H9 (cell line): ENCODE results near the gene TRAPPC4. TPM values are rescaled to one million over a fixed set of nuclear protein-coding genes. Genes with fewer than 3 reads are reported as not detected.

Experiments used
- DNase-seq: peaks from one replicate; pipeline ENCODE4 v3.0.0-alpha.2; 2017
- H2AFZ ChIP-seq: one replicate; pipeline ENCODE4 v1.6.1; 2013; ENCODE audit warnings: mild to moderate bottlenecking, low read length, control low read depth, moderate library complexity
- H2AK5ac ChIP-seq: 2 replicates; pipeline ENCODE4 v1.6.1; 2013; ENCODE audit warnings: low read length, control low read depth, mixed read lengths; ENCODE audit not compliant: insufficient read length
- H2BK120ac ChIP-seq: one replicate; pipeline ENCODE4 v1.6.1; 2013; ENCODE audit warnings: low read depth, mild to moderate bottlenecking, low read length, control low read depth, inconsistent platforms; ENCODE audit not compliant: poor library complexity, severe bottlenecking
- H2BK12ac ChIP-seq: 2 replicates; pipeline ENCODE4 v1.6.1; 2013; ENCODE audit warnings: low read length, control low read depth, mixed read lengths, low read depth; ENCODE audit not compliant: insufficient read length
- H2BK15ac ChIP-seq: 2 replicates; pipeline ENCODE4 v1.6.1; 2013; ENCODE audit warnings: low read depth, low read length, control low read depth
- H2BK20ac ChIP-seq: one replicate; pipeline ENCODE4 v1.6.1; 2013; ENCODE audit warnings: low read depth, mild to moderate bottlenecking, low read length, control low read depth, inconsistent platforms; ENCODE audit not compliant: poor library complexity, severe bottlenecking
- H2BK5ac ChIP-seq: 2 replicates; pipeline ENCODE4 v1.6.1; 2013; ENCODE audit warnings: low read length, control low read depth, mixed read lengths; ENCODE audit not compliant: insufficient read length
- H3K14ac ChIP-seq: 2 replicates; pipeline ENCODE4 v1.6.1; 2013; ENCODE audit warnings: low read length, control low read depth; ENCODE audit not compliant: insufficient read depth
- H3K18ac ChIP-seq: 2 replicates; pipeline ENCODE4 v1.6.1; 2013; ENCODE audit warnings: low read depth, mild to moderate bottlenecking, mixed read lengths, low read length, control low read depth; ENCODE audit not compliant: insufficient read length
- H3K23ac ChIP-seq: 2 replicates; pipeline ENCODE4 v1.6.1; 2013; ENCODE audit warnings: low read length, control low read depth, mixed read lengths, low read depth; ENCODE audit not compliant: insufficient read length
- H3K23me2 ChIP-seq: 2 replicates; pipeline ENCODE4 v1.6.1; 2013; ENCODE audit warnings: low read depth, mild to moderate bottlenecking, mixed read lengths, low read length, control low read depth; ENCODE audit not compliant: insufficient read length, poor library complexity, severe bottlenecking
- H3K27ac ChIP-seq: 2 replicates; pipeline ENCODE4 v1.5.1; 2013; ENCODE audit warnings: low read length, control low read depth, mixed read lengths, low read depth; ENCODE audit not compliant: insufficient read length
- H3K27me3 ChIP-seq: 2 replicates; pipeline ENCODE4 v1.6.1; 2013; ENCODE audit warnings: low read length, control low read depth, inconsistent platforms; ENCODE audit not compliant: insufficient read depth
- H3K4ac ChIP-seq: 2 replicates; pipeline ENCODE4 v1.6.1; 2013; ENCODE audit warnings: low read depth, mild to moderate bottlenecking, control low read depth, inconsistent platforms, low read length, moderate library complexity
- H3K4me1 ChIP-seq: 2 replicates; pipeline ENCODE4 v1.6.1; 2013; ENCODE audit warnings: low read length, control low read depth, inconsistent platforms; ENCODE audit not compliant: insufficient read depth
- H3K4me2 ChIP-seq: 2 replicates; pipeline ENCODE4 v1.6.1; 2013; ENCODE audit warnings: low read length, control low read depth, mixed read lengths; ENCODE audit not compliant: insufficient read length, insufficient read depth
- H3K56ac ChIP-seq: 2 replicates; pipeline ENCODE4 v1.6.1; 2013; ENCODE audit warnings: low read depth, mild to moderate bottlenecking, mixed read lengths, low read length, control low read depth; ENCODE audit not compliant: insufficient read length
- H3K79me1 ChIP-seq: 2 replicates; pipeline ENCODE4 v1.6.1; 2013; ENCODE audit warnings: low read depth, mild to moderate bottlenecking, moderate library complexity, low read length, control low read depth, inconsistent platforms; ENCODE audit not compliant: insufficient read depth, poor library complexity, severe bottlenecking
- H3K79me2 ChIP-seq: 2 replicates; pipeline ENCODE4 v1.6.1; 2013; ENCODE audit warnings: low read length, control low read depth, inconsistent platforms; ENCODE audit not compliant: insufficient read depth
- H3K9ac ChIP-seq: 2 replicates; pipeline ENCODE4 v1.6.1; 2013; ENCODE audit warnings: low read length, control low read depth, mixed read lengths; ENCODE audit not compliant: insufficient read length; ENCODE audit errors: extremely low read depth
- H3K9me3 ChIP-seq: one replicate; pipeline ENCODE4 v1.6.1; 2013; ENCODE audit warnings: low read depth, low read length, inconsistent platforms; ENCODE audit not compliant: control insufficient read depth
- H3T11ph ChIP-seq: one replicate; pipeline ENCODE4 v1.6.1; 2013; ENCODE audit warnings: mild to moderate bottlenecking, low read length, control low read depth, inconsistent platforms
- H4K20me1 ChIP-seq: one replicate; pipeline ENCODE4 v1.6.1; 2013; ENCODE audit not compliant: control insufficient read depth, insufficient read length, insufficient read depth
- H4K5ac ChIP-seq: 2 replicates; pipeline ENCODE4 v1.6.1; 2013; ENCODE audit warnings: low read depth, mild to moderate bottlenecking, mixed read lengths, low read length, control low read depth; ENCODE audit not compliant: insufficient read length
- H4K8ac ChIP-seq: replicated peaks from 2 replicates; pipeline ENCODE4 v1.6.1; 2013; ENCODE audit warnings: low read length, control low read depth, mixed read lengths, low read depth; ENCODE audit not compliant: insufficient read length
- H4K91ac ChIP-seq: 2 replicates; pipeline ENCODE4 v1.6.1; 2013; ENCODE audit warnings: low read depth, mild to moderate bottlenecking, moderate library complexity, mixed read lengths, low read length, control low read depth; ENCODE audit not compliant: insufficient read length
- H3K27ac Mint-ChIP-seq, 3 experiments: 2 replicates in 2 of 3; 3 replicates in 1 of 3; pipeline ENCODE4 v1.8.0; 2020 to 2021; ENCODE audit warnings: mixed read lengths in 3 of 3, mild to moderate bottlenecking in 1 of 3, moderate library complexity in 1 of 3
- H3K27me3 Mint-ChIP-seq: 2 replicates; pipeline ENCODE4 v1.8.0; 2021; ENCODE audit warnings: low read depth, mild to moderate bottlenecking, moderate library complexity, mixed read lengths
- H3K36me3 Mint-ChIP-seq, 3 experiments: 2 replicates in 2 of 3; 3 replicates in 1 of 3; pipeline ENCODE4 v1.8.0; 2020 to 2021; ENCODE audit warnings: low read depth in 3 of 3, mixed read lengths in 3 of 3; ENCODE audit not compliant: insufficient read depth in 1 of 3
- H3K4me1 Mint-ChIP-seq, 2 experiments: 2 replicates each; pipeline ENCODE4 v1.8.0; 2020; ENCODE audit warnings: mixed read lengths in 2 of 2
- H3K4me3 Mint-ChIP-seq, 2 experiments: 2 replicates in 1 of 2; 3 replicates in 1 of 2; pipeline ENCODE4 v1.8.0; 2020 to 2021; ENCODE audit warnings: mild to moderate bottlenecking in 2 of 2, mixed read lengths in 2 of 2, moderate library complexity in 1 of 2
- H3K9me3 Mint-ChIP-seq, 2 experiments: 2 replicates in 1 of 2; 3 replicates in 1 of 2; pipeline ENCODE4 v1.8.0; 2020; ENCODE audit warnings: mild to moderate bottlenecking in 2 of 2, mixed read lengths in 2 of 2, moderate library complexity in 1 of 2
- WGBS: extraction: QIAGEN DNeasy Blood & Tissue Kit; methylation state at CpG from one replicate; pipeline ENCODE4 v1.1.7; 2013; ENCODE audit warnings: missing lambda C conversion rate, low lambda C conversion rate, mixed read lengths; ENCODE audit not compliant: insufficient read length; ENCODE audit errors: extremely low coverage; 5-methylcytosine and 5-hydroxymethylcytosine counted together
- total RNA-seq: library from RNA; stranded (reverse); gene quantifications from 2 replicates; pipeline ENCODE4 v1.2.1, GENCODE V29; 2021
- TF ChIP-seq, protein P1 (sequence below): fragments of 200-600 bp; sonication (generic); conservative IDR thresholded peaks from 3 replicates; pipeline ENCODE4 v1.8.0; 2021; ENCODE audit warnings: antibody characterized with exemption, mild to moderate bottlenecking

TRAPPC4 gene
- total RNA-seq, 1 experiment from 2014 or later, result 82.8 TPM

DNA sequence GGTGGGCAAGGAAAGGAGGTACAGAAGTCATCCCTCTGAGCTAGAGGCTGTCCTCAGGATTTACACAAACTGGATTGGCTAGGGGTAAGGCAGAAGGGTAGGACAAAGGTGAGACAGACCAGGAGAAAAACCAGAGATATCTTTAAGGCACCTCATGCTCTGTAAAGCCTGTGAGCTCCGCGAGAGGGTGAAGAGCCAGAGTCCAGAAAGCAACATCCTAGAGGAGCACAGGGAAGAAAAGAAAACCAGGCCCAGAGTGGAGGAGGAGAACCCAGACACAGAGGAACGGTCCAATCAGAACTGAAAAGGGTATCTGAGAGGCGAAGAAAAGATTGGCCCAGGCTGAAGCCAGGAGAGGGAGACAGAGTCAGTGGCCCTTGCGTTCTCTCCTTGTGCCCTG, 7.0 kb downstream of the TRAPPC4 start:
- H2AFZ ChIP-seq, result no peak overlapping the region
- peak overlapping the region in 2 of 3 experiments; percentile 72 to 84; a peak in 5 of 7 replicates for H3K27ac Mint-ChIP-seq
- no peaks in the 10 kb centered on the region for H3K9me3 Mint-ChIP-seq
- peaks cover 31 to 78% (median 71%) of the 10 kb centered on the region in 3 experiments for H3K36me3 Mint-ChIP-seq
- H2BK15ac ChIP-seq, result no peak overlapping the region
- no peak overlapping the region for H2AK5ac ChIP-seq
- no peak overlapping the region for H3K14ac ChIP-seq
- no peak overlapping the region for H3K4me3 Mint-ChIP-seq
- no peak overlapping the region for H2BK20ac ChIP-seq
- H3K4me2 ChIP-seq, result no peak overlapping the region
- no peak overlapping the region for H3K4ac ChIP-seq
- H3K4me1 Mint-ChIP-seq, result peaks cover 22 to 24% of the 10 kb centered on the region in 2 experiments
- H4K91ac ChIP-seq, result no peak overlapping the region
- H2BK120ac ChIP-seq, result no peak overlapping the region
- no peaks in the 10 kb centered on the region for H3K9me3 ChIP-seq
- DNase-seq, result no peak
- H2BK12ac ChIP-seq, result no peak overlapping the region
- no peaks in the 10 kb centered on the region; the same call in 1 of the 2 replicates for H3K79me2 ChIP-seq
- no peak overlapping the region for H3T11ph ChIP-seq
- H3K27me3 Mint-ChIP-seq, result no peaks in the 10 kb centered on the region
- H3K27me3 ChIP-seq, result no peaks in the 10 kb centered on the region
- peaks cover 3% of the 10 kb centered on the region for H3K79me1 ChIP-seq
- H3K18ac ChIP-seq, result no peak overlapping the region
- H4K20me1 ChIP-seq, result no peaks in the 10 kb centered on the region
- TF ChIP-seq, protein P1, sequence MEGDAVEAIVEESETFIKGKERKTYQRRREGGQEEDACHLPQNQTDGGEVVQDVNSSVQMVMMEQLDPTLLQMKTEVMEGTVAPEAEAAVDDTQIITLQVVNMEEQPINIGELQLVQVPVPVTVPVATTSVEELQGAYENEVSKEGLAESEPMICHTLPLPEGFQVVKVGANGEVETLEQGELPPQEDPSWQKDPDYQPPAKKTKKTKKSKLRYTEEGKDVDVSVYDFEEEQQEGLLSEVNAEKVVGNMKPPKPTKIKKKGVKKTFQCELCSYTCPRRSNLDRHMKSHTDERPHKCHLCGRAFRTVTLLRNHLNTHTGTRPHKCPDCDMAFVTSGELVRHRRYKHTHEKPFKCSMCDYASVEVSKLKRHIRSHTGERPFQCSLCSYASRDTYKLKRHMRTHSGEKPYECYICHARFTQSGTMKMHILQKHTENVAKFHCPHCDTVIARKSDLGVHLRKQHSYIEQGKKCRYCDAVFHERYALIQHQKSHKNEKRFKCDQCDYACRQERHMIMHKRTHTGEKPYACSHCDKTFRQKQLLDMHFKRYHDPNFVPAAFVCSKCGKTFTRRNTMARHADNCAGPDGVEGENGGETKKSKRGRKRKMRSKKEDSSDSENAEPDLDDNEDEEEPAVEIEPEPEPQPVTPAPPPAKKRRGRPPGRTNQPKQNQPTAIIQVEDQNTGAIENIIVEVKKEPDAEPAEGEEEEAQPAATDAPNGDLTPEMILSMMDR, result no peak
- peaks cover 8% of the 10 kb centered on the region; the same call in 1 of the 2 replicates for H3K4me1 ChIP-seq
- H2BK5ac ChIP-seq, result no peak overlapping the region
- no peak overlapping the region for H3K56ac ChIP-seq
- no peak overlapping the region for H3K23ac ChIP-seq
- no CpG with 5 or more reads among the region's 5 CpGs for WGBS
- no peak overlapping the region for H4K8ac ChIP-seq
- no peak overlapping the region for H4K5ac ChIP-seq
- no peak overlapping the region for H3K27ac ChIP-seq
- H3K9ac ChIP-seq, result no peak overlapping the region
- peaks cover 13% of the 10 kb centered on the region for H3K23me2 ChIP-seq
